SK-MEL-5 (cell line): ENCODE results near the gene BTLA. TPM values are rescaled to one million over a fixed set of nuclear protein-coding genes. Genes with fewer than 3 reads are reported as not detected.
"Not testable (repeated sequence)": the region's sequence is repeated elsewhere in the genome, so short reads cannot be mapped to it uniquely, and the experiment has no call there.

Experiments
- DNase-seq: peaks from one replicate; pipeline ENCODE4 v3.0.0-alpha.2; 2016; ENCODE audit warnings: low read depth, low spot score
- in situ Hi-C: cut with HindIII; loops from 2 replicates; pipeline ENCODE4 v1.10.0; 2016; ENCODE audit warnings: low sequenced_read_pairs, high pct_unique_total_duplicates, low pct_unique_long_range_greater_than_20kb
- total RNA-seq: library from RNA; depleted of rRNA; stranded (reverse); fragments of >200 nt; shearing (Covaris generic); gene quantifications from 2 replicates; pipeline ENCODE4 v1.2.3, GENCODE V29; 2014; rRNA removed

The BTLA gene
- total RNA-seq, 1 experiment from 2014 or later, result not detected

DNA sequence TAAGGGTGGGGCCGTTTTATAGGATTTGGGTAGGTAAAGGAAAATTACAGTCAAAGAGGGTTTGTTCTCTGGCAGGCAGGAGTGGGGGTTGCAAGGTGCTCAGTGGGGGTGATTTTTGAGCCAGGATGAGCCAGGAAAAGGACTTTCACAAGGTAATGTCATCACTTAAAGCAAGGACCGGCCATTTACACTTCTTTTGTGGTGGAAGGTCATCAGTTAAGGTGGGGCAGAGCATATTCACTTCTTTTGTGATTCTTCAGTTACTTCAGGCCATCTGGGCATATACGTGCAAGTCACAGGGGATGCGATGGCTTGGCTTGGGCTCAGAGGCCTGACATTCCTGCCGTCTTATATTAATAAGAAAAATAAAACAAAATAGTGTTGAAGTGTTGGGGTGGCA, 80.7 kb downstream of the BTLA start:
- DNase-seq, in situ Hi-C loops: not testable (repeated sequence)

DNA sequence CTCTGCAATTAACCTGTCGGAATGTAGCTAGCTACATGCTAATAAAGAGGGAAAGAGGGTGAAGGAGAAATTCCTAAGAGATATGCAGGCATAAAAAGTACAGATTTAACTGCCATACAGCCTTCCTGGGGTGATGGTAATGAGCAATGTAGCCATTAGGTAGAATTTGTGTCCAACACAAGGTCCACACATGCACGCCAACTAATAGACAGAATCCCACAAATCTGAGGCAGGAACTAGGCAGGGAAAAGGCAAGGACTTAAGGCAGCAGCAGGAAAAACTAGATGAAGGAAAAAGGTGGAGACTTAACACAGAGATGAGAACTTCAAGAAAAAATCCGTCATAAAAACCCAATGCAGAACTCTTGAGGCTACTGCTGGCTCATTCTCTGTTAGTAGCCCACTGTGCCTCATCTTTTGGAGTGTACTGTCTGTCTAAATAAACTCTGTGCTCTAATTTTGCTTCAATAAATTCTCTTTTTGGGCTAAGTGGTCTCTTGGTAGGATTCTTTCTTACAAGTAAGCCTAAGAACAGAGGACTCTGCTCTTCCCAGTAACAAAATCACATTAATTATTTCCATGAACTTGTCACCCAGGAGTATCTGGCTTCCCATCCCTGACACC, 81.5 kb downstream of the BTLA start:
- in situ Hi-C loops, result no loop called here
- DNase-seq, result no peak

DNA sequence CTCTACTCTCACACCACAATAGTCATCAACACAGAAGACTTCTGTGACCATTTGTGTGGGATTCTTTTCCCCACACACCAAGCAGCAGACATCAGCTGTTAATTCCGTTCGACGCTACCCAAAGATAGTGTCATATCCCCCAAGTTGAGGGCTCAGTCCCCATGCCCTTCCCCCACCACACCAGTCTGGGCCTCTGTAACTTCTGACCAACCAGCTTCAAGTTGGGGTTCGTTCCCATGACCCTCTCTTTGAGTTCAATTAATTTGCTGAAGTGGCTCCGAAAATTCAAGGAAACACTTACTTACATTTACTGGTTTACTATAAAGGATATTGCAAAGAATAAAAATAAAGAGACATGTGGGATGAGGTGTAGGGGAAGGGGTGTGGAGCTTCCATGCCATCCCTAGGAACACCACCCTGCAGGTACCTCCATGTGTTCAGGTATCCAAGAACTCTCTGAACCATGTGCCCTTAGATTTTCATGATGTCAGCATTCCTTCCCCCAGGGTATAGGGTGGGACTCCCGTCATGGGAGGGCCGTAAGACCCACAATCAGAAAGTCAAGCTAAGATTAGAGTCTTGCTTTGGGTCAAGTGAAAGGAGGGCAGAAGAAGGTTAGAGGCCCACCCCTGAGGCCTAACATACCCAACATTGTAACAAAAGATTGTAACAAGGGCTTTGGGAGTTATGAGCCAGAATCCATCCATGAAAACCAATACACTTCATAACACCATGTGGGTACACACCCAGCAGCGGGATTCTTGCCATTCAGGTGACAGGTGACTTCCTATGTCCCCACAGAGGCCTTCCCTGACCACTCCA, 82.7 kb downstream of the BTLA start:
- DNase-seq, result no peak
- in situ Hi-C loops, result no loop called here

DNA sequence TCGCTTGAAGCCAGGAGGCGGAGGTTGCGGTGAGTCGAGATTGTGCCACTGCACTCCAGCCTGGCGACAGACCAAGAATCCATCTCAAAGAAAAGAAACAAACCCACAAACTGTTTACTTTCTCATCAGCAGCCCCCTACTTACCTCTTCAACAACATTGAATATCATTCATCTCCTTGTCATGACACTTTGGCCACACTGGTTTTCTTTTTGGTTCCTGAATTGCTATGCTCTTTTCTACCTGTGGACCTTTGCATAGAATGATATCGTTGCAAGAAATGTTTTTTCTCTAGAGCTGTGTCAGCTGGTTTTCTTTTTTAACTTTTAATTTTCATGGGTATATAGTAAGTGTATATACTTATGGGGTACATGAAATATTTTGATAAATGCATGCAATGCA, 83.9 kb downstream of the BTLA start:
- DNase-seq, result no peak
- in situ Hi-C loops, result no loop called here

Other genes with a start within 250 kb of the BTLA start
- gene SLC9C1, start 205.3 kb downstream of the BTLA start, total RNA-seq, result 0.11 and 0.64 TPM in 2 replicates
- 1.9 and 3.5 TPM in 2 replicates for gene CD200, start 166.3 kb downstream of the BTLA start, total RNA-seq
- 87.0 and 87.2 TPM in 2 replicates for gene ATG3, start 62.5 kb upstream of the BTLA start, total RNA-seq
- 61.1 and 68.9 TPM in 2 replicates for gene SLC35A5, start 62.6 kb upstream of the BTLA start, total RNA-seq
- gene CCDC80, start 141.7 kb upstream of the BTLA start, total RNA-seq, result 0.53 and 1.1 TPM in 2 replicates